Endodermal cell (in vitro differentiated cells): ENCODE measurements around the gene PLCB1. TPM values are rescaled to one million over a fixed set of nuclear protein-coding genes. Genes with fewer than 3 reads are reported as not detected.

Source experiments
- DNase-seq: peaks from one replicate; pipeline ENCODE4 v3.0.0-alpha.2; 2017
- H3K27ac ChIP-seq: 2 replicates; pipeline ENCODE4 v1.5.1; 2013; ENCODE audit warnings: mild to moderate bottlenecking, low read depth, low read length, moderate library complexity
- H3K27me3 ChIP-seq: 2 replicates; pipeline ENCODE4 v1.6.1; 2013; ENCODE audit warnings: mild to moderate bottlenecking, low read length, moderate library complexity; ENCODE audit not compliant: insufficient read depth, control insufficient read depth, poor library complexity, severe bottlenecking
- H3K36me3 ChIP-seq: 2 replicates; pipeline ENCODE4 v1.7.0; 2013; ENCODE audit warnings: mild to moderate bottlenecking, low read length, moderate library complexity; ENCODE audit not compliant: control insufficient read depth, insufficient read depth
- H3K4me1 ChIP-seq: one replicate; pipeline ENCODE4 v1.7.0; 2013; ENCODE audit warnings: low read length; ENCODE audit not compliant: control insufficient read depth, insufficient read depth
- H3K4me3 ChIP-seq: 2 replicates; pipeline ENCODE4 v1.5.1; 2013; ENCODE audit warnings: mild to moderate bottlenecking, low read length, moderate library complexity
- H3K9ac ChIP-seq: 2 replicates; pipeline ENCODE4 v1.6.1; 2013; ENCODE audit warnings: mild to moderate bottlenecking, low read length, moderate library complexity; ENCODE audit not compliant: poor library complexity, severe bottlenecking; ENCODE audit errors: extremely low read depth
- H3K9me3 ChIP-seq: 2 replicates; pipeline ENCODE4 v1.6.1; 2013; ENCODE audit warnings: mild to moderate bottlenecking, low read length, moderate library complexity; ENCODE audit not compliant: control insufficient read depth
- H3K27ac Mint-ChIP-seq: 2 replicates; pipeline ENCODE4 v1.8.0; 2020; ENCODE audit warnings: mixed read lengths
- H3K27me3 Mint-ChIP-seq: 2 replicates; pipeline ENCODE4 v1.8.0; 2021; ENCODE audit warnings: mild to moderate bottlenecking, mixed read lengths; ENCODE audit not compliant: insufficient read depth
- H3K36me3 Mint-ChIP-seq: 2 replicates; pipeline ENCODE4 v1.8.0; 2020; ENCODE audit warnings: low read depth, mixed read lengths
- H3K4me1 Mint-ChIP-seq: 2 replicates; pipeline ENCODE4 v1.8.0; 2020; ENCODE audit warnings: mixed read lengths
- H3K4me3 Mint-ChIP-seq: 2 replicates; pipeline ENCODE4 v1.8.0; 2020; ENCODE audit warnings: mild to moderate bottlenecking, moderate library complexity, mixed read lengths
- H3K9me3 Mint-ChIP-seq: 2 replicates; pipeline ENCODE4 v1.8.0; 2020; ENCODE audit warnings: mild to moderate bottlenecking, mixed read lengths
- WGBS, 2 experiments: methylation state at CpG; one replicate each; pipeline versions ENCODE4 v1.1.5 to v1.1.7; 2013; ENCODE audit warnings: missing lambda C conversion rate in 2 of 2, mixed read lengths in 1 of 2; ENCODE audit not compliant: insufficient coverage in 1 of 2, insufficient read length in 1 of 2; 5-methylcytosine and 5-hydroxymethylcytosine counted together
- total RNA-seq, 2 donors: library from RNA; stranded (reverse); fragmentation: NEBNext Ultra II Directional in 1 of 2; extraction: Animal tissue kit (Norgen Biotek cat#: 25700) in 1 of 2; gene quantifications; 2 replicates in 1 of 2; 3 replicates in 1 of 2; pipeline ENCODE4 v1.2.1, GENCODE V29; 2021
- TF ChIP-seq, protein P1 (sequence below): fragments of 200-600 bp; sonication (generic); conservative IDR thresholded peaks from 2 replicates; pipeline ENCODE4 v1.5.0; 2021; ENCODE audit warnings: antibody characterized with exemption, mild to moderate bottlenecking

Gene PLCB1
- total RNA-seq, 2 donors from 2014 or later, result 15.3 to 16.5 TPM

DNA sequence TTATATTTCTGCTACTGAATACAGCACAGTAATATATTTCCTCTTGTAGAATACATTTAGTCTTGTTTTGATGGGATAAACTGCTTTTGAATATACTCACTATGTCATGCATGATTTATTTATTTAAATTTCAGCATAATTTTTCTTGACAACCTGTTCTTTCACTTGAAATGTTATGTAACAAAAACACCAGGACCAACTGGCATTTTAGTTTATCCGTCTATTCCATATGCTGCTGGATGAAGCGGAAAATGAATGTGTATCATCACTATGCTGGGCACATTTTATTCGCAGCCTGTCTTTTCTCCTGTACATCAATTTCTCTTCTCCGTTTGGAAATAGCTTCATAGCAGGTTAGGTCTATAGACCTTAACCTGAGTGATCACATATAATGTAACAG is 730.0 kb downstream of the PLCB1 start:
- no peaks in the 10 kb centered on the region for H3K36me3 ChIP-seq
- no peaks in the 10 kb centered on the region for H3K27me3 ChIP-seq
- H3K27me3 Mint-ChIP-seq, result peaks cover 2% of the 10 kb centered on the region
- H3K4me3 ChIP-seq, result no peak overlapping the region
- H3K9me3 ChIP-seq, result no peaks in the 10 kb centered on the region
- H3K9ac ChIP-seq, result no peak overlapping the region
- 97 to 100% methylated on average over 2 to 4 of the region's 4 CpGs for WGBS, 2 experiments
- no peak overlapping the region for H3K27ac ChIP-seq
- H3K4me3 Mint-ChIP-seq, result no peak overlapping the region
- no peak for DNase-seq
- peaks cover 3% of the 10 kb centered on the region for H3K4me1 Mint-ChIP-seq
- H3K36me3 Mint-ChIP-seq, result no peaks in the 10 kb centered on the region
- H3K27ac Mint-ChIP-seq, result no peak overlapping the region
- no peaks in the 10 kb centered on the region for H3K4me1 ChIP-seq
- H3K9me3 Mint-ChIP-seq, result peaks cover under 1% of the 10 kb centered on the region
- TF ChIP-seq, protein P1, sequence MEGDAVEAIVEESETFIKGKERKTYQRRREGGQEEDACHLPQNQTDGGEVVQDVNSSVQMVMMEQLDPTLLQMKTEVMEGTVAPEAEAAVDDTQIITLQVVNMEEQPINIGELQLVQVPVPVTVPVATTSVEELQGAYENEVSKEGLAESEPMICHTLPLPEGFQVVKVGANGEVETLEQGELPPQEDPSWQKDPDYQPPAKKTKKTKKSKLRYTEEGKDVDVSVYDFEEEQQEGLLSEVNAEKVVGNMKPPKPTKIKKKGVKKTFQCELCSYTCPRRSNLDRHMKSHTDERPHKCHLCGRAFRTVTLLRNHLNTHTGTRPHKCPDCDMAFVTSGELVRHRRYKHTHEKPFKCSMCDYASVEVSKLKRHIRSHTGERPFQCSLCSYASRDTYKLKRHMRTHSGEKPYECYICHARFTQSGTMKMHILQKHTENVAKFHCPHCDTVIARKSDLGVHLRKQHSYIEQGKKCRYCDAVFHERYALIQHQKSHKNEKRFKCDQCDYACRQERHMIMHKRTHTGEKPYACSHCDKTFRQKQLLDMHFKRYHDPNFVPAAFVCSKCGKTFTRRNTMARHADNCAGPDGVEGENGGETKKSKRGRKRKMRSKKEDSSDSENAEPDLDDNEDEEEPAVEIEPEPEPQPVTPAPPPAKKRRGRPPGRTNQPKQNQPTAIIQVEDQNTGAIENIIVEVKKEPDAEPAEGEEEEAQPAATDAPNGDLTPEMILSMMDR, result no peak

DNA sequence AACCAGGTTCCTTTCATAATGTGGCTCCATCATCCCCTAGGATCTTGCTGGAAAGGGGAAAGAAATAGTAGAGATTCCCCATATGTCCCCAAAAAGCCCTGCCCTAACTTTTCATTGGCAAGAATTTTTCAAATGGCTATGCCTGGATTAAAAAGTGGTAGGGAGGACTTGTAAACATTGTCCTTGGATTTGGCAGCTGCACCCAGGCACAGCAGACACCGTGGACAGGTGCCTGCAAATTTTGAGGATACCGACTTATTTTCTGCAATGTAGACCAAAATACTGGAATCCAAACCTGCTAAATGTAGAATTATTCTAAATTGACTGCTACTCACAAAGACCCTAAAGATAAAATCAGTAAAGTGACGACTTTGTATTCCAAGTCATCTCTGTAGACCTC is 733.6 kb downstream of the PLCB1 start:
- Mint-ChIP-seq H3K4me3 (no peak overlapping the region), H3K36me3 (no peaks in the 10 kb centered on the region), H3K4me1 (peaks cover 5% of the 10 kb centered on the region)

DNA sequence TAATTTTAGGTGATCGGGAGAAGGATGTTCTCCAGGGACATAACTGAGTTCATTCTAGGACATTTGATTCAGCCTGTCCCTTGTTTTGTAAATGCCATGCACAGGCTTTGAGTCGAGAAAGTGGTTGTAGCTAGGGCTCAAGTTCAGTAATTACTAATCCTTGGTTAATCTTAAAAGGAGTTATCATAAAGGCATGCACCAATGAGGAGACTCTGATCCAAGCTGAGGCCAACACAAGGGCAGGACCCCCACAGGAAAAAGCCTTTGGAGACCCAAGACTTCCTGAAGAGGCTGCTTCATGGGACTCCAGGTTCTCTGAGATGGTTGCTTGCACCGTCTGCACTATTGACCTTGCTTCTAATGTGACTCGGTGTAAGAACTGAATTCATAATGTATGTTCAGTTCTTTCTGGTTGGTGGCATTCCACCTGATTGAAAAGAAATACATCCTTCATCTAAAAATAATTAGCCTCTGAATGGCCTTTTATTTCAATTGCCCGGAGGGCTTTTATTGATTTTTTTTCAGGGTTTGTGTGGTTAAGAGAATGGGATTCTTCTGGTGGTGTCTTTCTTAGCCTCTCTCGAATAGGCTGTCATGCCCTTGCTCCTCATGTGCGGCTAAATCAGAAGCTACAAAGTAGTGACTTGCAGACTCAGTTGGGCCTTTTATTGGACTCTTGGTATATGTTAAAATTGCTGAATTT is 735.1 kb downstream of the PLCB1 start:
- H3K27me3 ChIP-seq, result no peaks in the 10 kb centered on the region
- H3K36me3 Mint-ChIP-seq, result no peaks in the 10 kb centered on the region
- no peak overlapping the region for H3K4me3 Mint-ChIP-seq
- peaks cover 8% of the 10 kb centered on the region for H3K4me1 Mint-ChIP-seq
- H3K4me1 ChIP-seq, result no peaks in the 10 kb centered on the region
- no peak overlapping the region for H3K4me3 ChIP-seq
- peaks cover 2% of the 10 kb centered on the region for H3K27me3 Mint-ChIP-seq
- H3K9me3 Mint-ChIP-seq, result no peaks in the 10 kb centered on the region
- no peaks in the 10 kb centered on the region for H3K9me3 ChIP-seq
- no peak overlapping the region for H3K9ac ChIP-seq
- H3K27ac ChIP-seq, result no peak overlapping the region
- 92 to 93% methylated on average over 4 to 7 of the region's 7 CpGs for WGBS, 2 experiments
- H3K36me3 ChIP-seq, result no peaks in the 10 kb centered on the region
- H3K27ac Mint-ChIP-seq, result no peak overlapping the region
- TF ChIP-seq, protein P1, result no peak
- no peak for DNase-seq

More for the DNA sequence above, 733.6 kb downstream of the PLCB1 start:
- Mint-ChIP-seq H3K27ac (no peak overlapping the region), H3K9me3 (no peaks in the 10 kb centered on the region), H3K27me3 (peaks cover 2% of the 10 kb centered on the region)
- WGBS, 2 experiments, result 93 to 100% methylated on average over 3 of the region's 3 CpGs
- DNase-seq, result no peak
- no peaks in the 10 kb centered on the region for H3K9me3 ChIP-seq
- no peak overlapping the region for H3K27ac ChIP-seq
- no peaks in the 10 kb centered on the region for H3K27me3 ChIP-seq
- no peaks in the 10 kb centered on the region for H3K36me3 ChIP-seq
- TF ChIP-seq, protein P1, result no peak
- no peaks in the 10 kb centered on the region for H3K4me1 ChIP-seq
- H3K4me3 ChIP-seq, result no peak overlapping the region
- no peak overlapping the region for H3K9ac ChIP-seq
